ENCODE data around the gene SLC25A13. TPM values are rescaled to one million over a fixed set of nuclear protein-coding genes. Genes with fewer than 3 reads are reported as not detected.

Gene SLC25A13
- total and polyA plus RNA-seq, 2 of the 13 experiments (the other 11 are each of a cell fraction or from before 2014, with no cell fraction given), result 36.2 to 84.9 TPM

DNA sequence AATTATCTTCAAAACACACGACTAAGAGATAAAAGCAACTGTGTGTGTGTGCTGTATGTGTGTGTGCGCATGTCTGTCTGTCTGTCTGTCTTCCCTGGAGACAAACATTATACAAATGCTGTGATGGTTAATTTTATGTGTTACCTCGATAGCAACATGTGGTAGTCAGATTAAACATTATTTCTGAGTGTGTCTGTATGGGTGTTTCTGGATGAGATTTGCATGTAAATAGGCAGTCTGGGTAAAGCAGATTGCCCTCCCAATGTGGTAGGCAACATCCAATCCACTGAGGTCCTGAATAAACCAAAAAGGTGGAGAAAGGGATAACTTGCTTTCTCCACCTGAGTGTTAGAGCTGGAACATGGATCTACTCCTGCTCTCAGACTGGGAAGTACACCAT, 67.9 kb downstream of the SLC25A13 start (continued):
- TF ChIP-seq, protein P1, sequence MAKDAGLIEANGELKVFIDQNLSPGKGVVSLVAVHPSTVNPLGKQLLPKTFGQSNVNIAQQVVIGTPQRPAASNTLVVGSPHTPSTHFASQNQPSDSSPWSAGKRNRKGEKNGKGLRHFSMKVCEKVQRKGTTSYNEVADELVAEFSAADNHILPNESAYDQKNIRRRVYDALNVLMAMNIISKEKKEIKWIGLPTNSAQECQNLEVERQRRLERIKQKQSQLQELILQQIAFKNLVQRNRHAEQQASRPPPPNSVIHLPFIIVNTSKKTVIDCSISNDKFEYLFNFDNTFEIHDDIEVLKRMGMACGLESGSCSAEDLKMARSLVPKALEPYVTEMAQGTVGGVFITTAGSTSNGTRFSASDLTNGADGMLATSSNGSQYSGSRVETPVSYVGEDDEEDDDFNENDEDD (CRISPR knock-in tag; IDR thresholded peaks at IDR 0.05; ENCODE audit: borderline replicate concordance), result no peak
- TF ChIP-seq, protein P2, sequence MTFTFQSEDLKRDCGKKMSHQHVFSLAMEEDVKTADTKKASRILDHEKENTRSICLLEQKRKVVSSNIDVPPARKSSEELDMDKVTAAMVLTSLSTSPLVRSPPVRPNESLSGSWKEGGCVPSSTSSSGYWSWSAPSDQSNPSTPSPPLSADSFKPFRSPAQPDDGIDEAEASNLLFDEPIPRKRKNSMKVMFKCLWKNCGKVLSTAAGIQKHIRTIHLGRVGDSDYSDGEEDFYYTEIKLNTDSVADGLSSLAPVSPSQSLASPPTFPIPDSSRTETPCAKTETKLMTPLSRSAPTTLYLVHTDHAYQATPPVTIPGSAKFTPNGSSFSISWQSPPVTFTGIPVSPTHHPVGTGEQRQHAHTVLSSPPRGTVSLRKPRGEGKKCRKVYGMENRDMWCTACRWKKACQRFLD (CRISPR knock-in tag; IDR thresholded peaks at IDR 0.05; ENCODE audit: borderline replicate concordance), result no peak
- TF ChIP-seq CHD4 (IDR thresholded peaks at IDR 0.05; ENCODE audit: borderline replicate concordance, low read length), result no peak

DNA sequence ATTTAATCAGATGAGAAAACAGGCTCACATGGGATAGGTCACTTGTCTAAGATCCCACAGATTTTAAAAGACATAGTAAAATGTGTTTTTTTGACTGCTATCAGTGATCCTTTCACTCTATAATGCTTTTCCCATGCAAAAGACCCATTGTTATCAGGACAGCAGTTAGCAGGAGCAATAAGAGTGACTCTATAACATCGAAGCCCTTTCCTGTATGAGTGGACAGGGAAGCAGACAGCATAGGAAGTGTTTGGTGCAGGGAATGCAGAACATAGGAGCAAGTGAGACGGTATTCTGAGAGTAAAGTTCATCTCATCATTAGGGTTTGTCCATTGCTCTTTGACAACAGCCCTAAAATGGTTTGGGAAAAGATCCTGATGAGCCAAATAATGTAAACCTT, 68.5 kb downstream of the SLC25A13 start:
- 84% methylated on average over 2 of the region's 2 CpGs for WGBS (ENCODE audit: low lambda C conversion rate)
- Histone ChIP-seq H3K27me3 (ENCODE audit: control insufficient read depth in 1 of 2, insufficient read depth in 2 of 2, low read length in 2 of 2) (no peaks in the 10 kb centered on the region), H3K4me1 (ENCODE audit: insufficient read depth, low read length) (peaks cover 33% of the 10 kb centered on the region), H3K27ac (ENCODE audit: extremely low read length, insufficient read depth, low read length) (no peak overlapping the region), H4K20me1 (ENCODE audit: insufficient read depth, low read length) (no peaks in the 10 kb centered on the region; the same call in 1 of the 2 replicates), H3K4me2 (ENCODE audit: low read depth, low read length) (no peak overlapping the region), H3K4me3 (replicated peaks in 1 of 3; ENCODE audit: insufficient read depth in 1 of 3, low read depth in 2 of 3, low read length in 3 of 3) (no peak overlapping the region), H3K9me3 (ENCODE audit: low read length) (no peaks in the 10 kb centered on the region), H3K79me2 (ENCODE audit: insufficient read depth, low read length) (peaks cover 67% of the 10 kb centered on the region), H3K9ac (ENCODE audit: insufficient read depth, low read depth, low read length) (no peak overlapping the region), H3K36me3 (replicated peaks in 1 of 2; ENCODE audit: control insufficient read depth in 1 of 2, insufficient read depth in 2 of 2, low read length in 2 of 2) (peaks cover 0 to 19% of the 10 kb centered on the region in 2 experiments; a peak in 1 of 5 replicates), H2AFZ (ENCODE audit: low read length) (no peak overlapping the region)
- ChIA-PET POLR2A (no interaction called here), CTCF (ENCODE audit: low intra/inter-chr PET ratio, low total read pairs) (no interaction called here)
- in situ Hi-C loops (cut with HindIII; ENCODE audit: extremely low pct_ligation_motif_present, low pct_unique_long_range_greater_than_20kb) (no loop called here), intact Hi-C loops (cut with micrococcal nuclease; ENCODE audit: unreplicated experiment) (loop anchor here (10.0 kb wide), 1 partner anchor 51 kb away; no protein-coding TSS in a partner anchor)
- ATAC-seq (no peak; the same call in 1 of the 3 replicates), FAIRE-seq (no peak), DNase-seq (ENCODE audit: low spot score) (no peak)
- BruUV-seq (replicated peaks), result no TSS peak
- no peak for TF ChIP-seq HOXD1 (CRISPR knock-in tag; IDR thresholded peaks at IDR 0.05)
- TF ChIP-seq, protein P3, sequence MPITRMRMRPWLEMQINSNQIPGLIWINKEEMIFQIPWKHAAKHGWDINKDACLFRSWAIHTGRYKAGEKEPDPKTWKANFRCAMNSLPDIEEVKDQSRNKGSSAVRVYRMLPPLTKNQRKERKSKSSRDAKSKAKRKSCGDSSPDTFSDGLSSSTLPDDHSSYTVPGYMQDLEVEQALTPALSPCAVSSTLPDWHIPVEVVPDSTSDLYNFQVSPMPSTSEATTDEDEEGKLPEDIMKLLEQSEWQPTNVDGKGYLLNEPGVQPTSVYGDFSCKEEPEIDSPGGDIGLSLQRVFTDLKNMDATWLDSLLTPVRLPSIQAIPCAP (CRISPR knock-in tag; IDR thresholded peaks at IDR 0.05; ENCODE audit: low read depth), result no peak
- TF ChIP-seq, protein P4, sequence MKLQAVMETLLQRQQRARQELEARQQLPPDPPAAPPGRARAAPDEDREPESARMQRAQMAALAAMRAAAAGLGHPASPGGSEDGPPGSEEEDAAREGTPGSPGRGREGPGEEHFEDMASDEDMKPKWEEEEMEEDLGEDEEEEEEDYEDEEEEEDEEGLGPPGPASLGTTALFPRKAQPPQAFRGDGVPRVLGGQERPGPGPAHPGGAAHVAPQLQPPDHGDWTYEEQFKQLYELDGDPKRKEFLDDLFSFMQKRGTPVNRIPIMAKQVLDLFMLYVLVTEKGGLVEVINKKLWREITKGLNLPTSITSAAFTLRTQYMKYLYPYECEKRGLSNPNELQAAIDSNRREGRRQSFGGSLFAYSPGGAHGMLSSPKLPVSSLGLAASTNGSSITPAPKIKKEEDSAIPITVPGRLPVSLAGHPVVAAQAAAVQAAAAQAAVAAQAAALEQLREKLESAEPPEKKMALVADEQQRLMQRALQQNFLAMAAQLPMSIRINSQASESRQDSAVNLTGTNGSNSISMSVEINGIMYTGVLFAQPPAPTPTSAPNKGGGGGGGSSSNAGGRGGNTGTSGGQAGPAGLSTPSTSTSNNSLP (IDR thresholded peaks at IDR 0.05; ENCODE audit: low read depth, low read length), result no peak
- TF ChIP-seq, protein P5, sequence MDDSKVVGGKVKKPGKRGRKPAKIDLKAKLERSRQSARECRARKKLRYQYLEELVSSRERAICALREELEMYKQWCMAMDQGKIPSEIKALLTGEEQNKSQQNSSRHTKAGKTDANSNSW (CRISPR knock-in tag; IDR thresholded peaks at IDR 0.05; ENCODE audit: borderline replicate concordance), result no peak
- TF ChIP-seq ARNT (IDR thresholded peaks at IDR 0.05), result no peak
- TF ChIP-seq HMG20B (CRISPR knock-in tag; conservative IDR thresholded peaks at IDR 0.05), result no peak
- TF ChIP-seq, protein P6, sequence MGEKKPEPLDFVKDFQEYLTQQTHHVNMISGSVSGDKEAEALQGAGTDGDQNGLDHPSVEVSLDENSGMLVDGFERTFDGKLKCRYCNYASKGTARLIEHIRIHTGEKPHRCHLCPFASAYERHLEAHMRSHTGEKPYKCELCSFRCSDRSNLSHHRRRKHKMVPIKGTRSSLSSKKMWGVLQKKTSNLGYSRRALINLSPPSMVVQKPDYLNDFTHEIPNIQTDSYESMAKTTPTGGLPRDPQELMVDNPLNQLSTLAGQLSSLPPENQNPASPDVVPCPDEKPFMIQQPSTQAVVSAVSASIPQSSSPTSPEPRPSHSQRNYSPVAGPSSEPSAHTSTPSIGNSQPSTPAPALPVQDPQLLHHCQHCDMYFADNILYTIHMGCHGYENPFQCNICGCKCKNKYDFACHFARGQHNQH (CRISPR knock-in tag; IDR thresholded peaks at IDR 0.05), result no peak
- TF ChIP-seq TAF15 (IDR thresholded peaks at IDR 0.05; ENCODE audit: low read depth, low read length, poor library complexity, severe bottlenecking), result no peak
- no peak for TF ChIP-seq ZNF317 (CRISPR knock-in tag; IDR thresholded peaks at IDR 0.05)
- TF ChIP-seq, protein P7, sequence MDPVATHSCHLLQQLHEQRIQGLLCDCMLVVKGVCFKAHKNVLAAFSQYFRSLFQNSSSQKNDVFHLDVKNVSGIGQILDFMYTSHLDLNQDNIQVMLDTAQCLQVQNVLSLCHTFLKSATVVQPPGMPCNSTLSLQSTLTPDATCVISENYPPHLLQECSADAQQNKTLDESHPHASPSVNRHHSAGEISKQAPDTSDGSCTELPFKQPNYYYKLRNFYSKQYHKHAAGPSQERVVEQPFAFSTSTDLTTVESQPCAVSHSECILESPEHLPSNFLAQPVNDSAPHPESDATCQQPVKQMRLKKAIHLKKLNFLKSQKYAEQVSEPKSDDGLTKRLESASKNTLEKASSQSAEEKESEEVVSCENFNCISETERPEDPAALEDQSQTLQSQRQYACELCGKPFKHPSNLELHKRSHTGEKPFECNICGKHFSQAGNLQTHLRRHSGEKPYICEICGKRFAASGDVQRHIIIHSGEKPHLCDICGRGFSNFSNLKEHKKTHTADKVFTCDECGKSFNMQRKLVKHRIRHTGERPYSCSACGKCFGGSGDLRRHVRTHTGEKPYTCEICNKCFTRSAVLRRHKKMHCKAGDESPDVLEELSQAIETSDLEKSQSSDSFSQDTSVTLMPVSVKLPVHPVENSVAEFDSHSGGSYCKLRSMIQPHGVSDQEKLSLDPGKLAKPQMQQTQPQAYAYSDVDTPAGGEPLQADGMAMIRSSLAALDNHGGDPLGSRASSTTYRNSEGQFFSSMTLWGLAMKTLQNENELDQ (CRISPR knock-in tag; IDR thresholded peaks at IDR 0.05; ENCODE audit: borderline replicate concordance), result no peak
